ENCODE data around the gene VDAC1.
"Not testable (repeated sequence)": the region's sequence is repeated elsewhere in the genome, so short reads cannot be mapped to it uniquely, and the experiment has no call there.

Gene VDAC1

DNA sequence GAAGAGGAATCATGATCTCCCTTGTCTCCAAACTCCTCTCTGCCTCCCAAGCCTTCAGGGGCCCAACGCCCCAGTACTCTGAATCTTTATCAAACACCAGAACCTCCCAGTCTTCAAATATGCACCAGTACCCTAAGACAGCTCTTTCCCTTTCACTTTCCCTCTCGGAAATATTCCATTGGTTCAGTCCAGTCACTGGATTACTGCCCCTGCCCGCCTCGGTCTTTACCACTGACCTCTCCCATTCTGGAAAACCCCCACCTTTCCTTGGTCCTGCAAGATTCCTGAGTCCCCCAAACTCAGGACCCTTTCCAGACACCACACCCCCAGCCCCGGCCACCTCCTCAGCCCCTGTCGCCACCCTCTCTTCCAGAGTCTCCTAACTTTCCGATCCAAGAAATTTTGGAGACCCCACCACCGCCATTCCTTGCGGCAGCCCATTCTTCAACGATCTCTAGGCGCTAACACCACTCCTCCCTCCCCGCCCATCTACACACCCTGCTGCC lies 37.0 kb downstream of the VDAC1 start:
- DNase-seq (ENCODE audit: low read depth): no peak

DNA sequence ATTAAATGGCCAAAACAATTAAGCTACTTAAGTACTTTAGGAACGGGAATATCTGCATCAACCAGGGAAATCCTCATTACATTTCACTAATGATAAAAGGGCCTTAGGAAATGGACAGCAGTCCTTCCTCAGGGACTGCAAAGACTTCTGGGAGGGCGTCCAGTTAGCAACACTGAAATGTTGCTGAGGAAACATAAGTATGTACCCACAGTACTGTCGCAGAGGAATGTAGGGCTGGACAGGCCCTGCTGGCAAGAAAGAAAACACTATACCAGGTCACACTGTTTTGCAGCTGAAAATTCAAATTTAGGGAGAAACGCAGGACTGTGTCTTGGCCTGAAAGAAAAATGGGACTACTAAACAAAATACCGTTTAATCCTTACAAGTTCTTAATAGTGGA lies 37.7 kb downstream of the VDAC1 start:
- DNase-seq (ENCODE audit: low read depth): no peak

DNA sequence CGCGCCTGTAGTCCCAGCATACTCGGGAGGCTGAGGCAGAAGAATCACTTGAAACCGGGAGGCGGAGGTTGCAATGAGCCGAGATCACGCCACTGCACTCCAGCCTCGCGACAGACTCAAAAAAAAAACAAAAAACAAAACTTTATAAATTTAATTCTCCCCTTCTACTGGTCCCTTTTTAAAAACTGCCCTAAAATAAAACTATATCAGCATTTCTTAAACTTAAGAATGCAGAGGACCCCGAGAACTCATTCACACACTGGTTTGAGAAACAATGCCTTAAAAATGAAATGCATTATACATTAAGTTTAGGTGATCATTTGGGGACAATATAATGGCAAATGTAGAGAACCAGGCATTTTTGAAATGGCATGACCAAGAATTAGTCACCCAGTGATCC lies 38.7 kb downstream of the VDAC1 start:
- no peak for DNase-seq (ENCODE audit: low read depth)

- no peak for DNase-seq (ENCODE audit: low read depth)
Observed at GRCh38 chr5:133963493-133964128, 41.2 kb downstream of the VDAC1 start.

DNA sequence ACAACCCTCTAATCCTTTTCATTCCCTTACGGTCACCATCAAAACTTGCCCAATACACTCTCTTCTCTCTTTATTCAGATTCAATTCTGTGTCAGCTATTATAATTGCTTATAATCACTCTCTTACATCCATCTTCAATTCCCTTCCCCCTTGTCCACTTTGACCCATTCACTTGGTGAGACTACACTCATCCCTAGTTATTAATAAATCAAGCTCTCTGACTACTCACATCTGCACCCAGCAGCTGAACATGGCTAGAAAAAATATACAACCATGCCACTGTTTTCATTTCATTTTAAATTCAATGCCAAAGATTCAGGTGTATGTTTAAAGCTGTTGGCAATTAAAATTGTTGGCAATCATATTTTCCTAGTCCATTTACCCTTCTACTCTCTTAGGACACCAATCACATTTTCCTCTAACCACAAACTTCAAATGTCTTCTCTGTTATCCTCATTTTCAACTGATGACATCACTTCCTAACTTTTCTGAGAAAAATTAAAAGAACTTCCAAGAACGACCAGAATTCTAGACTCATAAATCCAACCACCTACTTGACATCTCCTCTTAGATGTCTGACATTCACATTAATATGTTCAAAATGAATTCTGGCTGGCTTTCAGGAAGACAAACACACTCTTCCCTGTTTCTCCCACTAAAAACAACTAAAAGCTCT lies 41.8 kb downstream of the VDAC1 start:
- no peak for DNase-seq (ENCODE audit: low read depth)

- DNase-seq (ENCODE audit: low read depth): no peak
Observed at GRCh38 chr5:133962131-133962530, 42.6 kb downstream of the VDAC1 start.

DNA sequence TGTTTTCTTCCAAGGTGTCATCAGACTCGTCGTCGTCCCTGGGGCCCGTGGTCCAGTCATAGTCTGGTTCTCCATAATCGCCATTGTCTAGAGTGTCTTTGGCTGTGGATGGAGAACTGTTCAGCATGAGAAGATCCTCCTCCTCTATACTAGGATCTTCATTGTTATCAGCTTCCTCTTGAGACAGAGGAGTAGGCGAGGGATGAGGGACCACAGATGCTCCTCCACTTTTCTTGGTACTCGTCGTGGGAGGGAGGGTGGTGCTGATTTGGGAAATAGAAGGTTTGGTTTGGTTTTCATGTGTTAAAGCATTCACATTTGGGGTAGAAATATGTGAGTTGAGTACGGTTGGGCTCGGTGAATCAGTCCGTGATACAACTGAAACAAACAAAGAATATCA lies 45.1 kb downstream of the VDAC1 start:
- DNase-seq (ENCODE audit: low read depth): no peak

DNA sequence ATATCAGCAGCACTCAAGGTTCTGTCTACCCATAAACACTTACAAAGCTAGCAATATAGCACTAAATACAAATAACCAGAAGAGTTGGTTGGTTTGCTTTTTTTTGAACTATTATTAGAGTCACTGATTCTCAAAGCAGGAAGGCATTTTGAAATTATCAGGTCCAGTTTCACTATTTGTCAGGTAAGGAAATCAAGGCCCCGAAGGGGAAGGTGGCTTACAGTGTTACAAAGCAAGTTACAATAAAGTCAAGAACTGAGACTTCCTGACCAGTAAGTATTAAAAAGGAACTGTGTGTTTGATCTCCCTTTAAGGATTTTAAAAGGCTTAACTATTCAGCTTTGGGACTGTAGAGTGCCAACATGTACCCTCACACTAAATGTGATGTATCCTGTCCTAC lies 47.2 kb downstream of the VDAC1 start:
- DNase-seq (ENCODE audit: low read depth): no peak

GRCh38 chr5:133957080-133957479 lies 47.7 kb downstream of the VDAC1 start:
- DNase-seq (ENCODE audit: low read depth): no peak

DNA sequence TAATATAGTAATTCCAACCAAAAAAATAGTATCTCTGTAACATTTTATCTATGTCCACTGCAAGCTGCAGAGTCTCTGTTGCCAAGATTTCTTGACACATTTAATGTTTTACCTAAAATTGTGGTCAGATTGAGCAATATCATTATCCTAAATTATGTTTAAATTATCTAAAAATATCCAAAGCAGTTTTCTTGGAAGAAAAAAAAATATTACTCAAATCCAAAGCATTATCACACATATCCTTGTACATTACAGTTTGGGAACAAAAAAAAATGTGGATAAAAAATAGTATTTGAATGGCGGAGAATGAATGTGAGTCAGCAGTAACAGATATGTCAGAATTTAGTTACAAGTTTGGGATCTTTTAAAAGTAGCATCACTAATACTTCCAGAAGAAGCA lies 48.6 kb downstream of the VDAC1 start:
- not testable (repeated sequence) for DNase-seq (ENCODE audit: low read depth)

DNA sequence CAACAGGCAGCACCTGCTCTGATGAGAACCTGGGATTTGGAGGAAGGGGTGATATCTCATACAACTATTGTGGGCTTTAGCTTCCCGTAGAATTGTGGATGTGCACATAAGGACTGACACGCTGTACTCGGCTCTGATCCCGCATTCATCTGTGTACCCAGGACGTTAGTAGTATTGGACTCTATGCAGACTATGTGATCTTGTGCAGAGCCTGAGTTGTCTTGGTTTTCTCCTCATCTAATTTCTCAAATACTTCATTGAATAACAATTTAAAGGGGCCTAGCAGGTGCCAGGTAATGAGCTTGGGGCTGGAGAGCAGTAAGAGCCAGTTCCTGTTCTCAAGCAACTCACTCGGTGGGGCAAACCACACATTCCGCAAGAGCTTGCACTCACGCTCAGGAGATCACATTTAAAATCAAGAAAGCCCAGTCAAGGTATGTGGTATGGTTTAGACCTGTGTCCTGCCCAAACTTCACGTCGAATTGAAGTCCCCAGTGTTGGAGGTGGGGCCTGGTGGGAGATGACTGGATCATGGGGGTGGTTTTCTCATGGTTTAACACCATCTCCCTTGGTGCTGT lies 51.1 kb downstream of the VDAC1 start:
- DNase-seq (ENCODE audit: low read depth): no peak

DNA sequence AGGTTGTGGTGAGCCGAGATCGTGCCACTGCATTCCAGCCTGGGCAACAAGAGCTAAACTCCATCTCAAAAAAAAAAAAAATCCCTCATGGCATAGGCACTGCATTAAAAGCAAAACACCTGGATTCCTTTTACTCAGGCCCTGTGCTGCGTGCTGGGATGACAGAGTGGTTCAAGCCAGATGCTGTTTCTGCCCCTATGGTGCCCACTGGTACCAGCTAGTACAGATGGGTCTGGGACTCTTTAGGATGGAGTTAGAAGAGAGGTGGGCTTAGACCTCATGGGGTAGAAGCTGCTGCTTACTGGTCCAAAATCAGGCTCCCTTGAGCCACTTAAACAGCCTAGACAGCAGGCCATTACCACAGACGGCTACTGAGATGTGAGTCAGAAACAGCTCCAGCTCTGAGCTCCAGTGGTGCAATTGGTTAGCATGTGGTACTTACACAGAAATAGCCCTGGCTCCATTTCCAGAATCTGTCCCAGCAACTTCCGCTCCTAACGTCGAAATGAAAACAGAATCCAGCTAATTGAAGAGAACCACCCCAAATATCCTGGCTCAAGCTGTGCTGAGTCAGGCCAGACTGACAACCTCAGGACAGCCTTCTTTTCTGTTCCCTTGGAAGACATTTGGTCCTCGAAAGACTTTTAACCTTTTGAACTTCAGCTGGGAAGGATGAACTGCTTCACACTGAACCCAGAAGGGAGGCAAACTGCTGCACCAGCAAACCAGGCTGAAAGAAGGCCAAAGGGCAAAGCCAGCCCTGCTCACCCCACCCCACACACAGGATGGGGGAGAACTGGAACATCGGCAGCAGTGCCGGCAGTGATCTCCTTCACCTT lies 51.8 kb downstream of the VDAC1 start:
- DNase-seq (ENCODE audit: low read depth): peak; percentile 86

GRCh38 chr5:133950821-133951612 lies 53.8 kb downstream of the VDAC1 start:
- DNase-seq (ENCODE audit: low read depth): no peak

GRCh38 chr5:133948721-133949120 lies 56.1 kb downstream of the VDAC1 start:
- DNase-seq (ENCODE audit: low read depth): no peak

GRCh38 chr5:133947431-133947841 lies 57.3 kb downstream of the VDAC1 start:
- no peak for DNase-seq (ENCODE audit: low read depth)

- no peak for DNase-seq (ENCODE audit: low read depth)
Observed at GRCh38 chr5:133945568-133945967, 59.2 kb downstream of the VDAC1 start.

GRCh38 chr5:133944263-133945185 lies 60.3 kb downstream of the VDAC1 start:
- peak; percentile 33 for DNase-seq (ENCODE audit: low read depth)

- no peak for DNase-seq (ENCODE audit: low read depth)
Observed at GRCh38 chr5:133943475-133943817, 61.3 kb downstream of the VDAC1 start.

DNA sequence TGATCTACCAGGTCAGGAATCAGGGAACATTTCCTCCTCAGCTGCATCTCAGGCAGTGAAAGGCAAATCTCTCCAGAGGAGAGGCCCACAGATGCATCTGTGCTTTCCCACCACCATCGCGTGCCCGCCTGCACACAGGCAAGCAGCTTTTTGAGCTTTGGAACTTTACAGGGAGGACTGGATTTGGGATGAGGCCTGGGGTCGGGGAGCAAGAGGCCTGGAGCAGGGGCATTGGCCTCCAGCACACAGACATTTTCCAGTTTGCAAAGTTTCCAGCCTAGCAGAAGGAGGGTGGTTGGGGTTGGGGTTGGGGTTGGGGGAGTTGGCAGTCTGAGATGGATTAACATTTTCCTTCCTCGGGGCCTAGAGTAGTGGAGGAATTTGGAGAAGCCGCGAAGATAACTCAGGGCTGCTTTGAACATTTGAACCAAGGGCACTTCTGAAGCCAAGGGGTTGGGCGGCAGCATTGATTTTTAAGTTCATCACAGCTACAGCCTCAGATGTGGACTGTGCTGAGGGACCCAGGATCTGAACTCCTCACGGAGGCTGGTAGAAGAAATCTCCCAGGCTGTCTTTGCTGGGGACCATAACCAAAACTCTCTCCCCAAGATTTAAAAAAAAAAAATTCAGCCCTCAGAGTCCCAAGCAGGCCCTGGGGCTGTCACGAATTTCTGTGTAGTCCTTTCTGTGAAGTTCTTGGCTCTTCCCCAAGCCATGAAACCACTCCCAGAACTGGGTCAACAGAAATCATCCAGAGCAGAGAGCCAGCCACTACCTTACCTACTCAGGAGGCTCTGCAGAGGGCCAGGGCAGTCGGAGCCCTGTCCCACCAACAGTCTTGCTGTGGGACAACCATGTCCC lies 61.9 kb downstream of the VDAC1 start:
- DNase-seq (ENCODE audit: low read depth): no peak

Measured in fibroblast of the conjunctiva (primary cell).